HG02610 (cell line): ENCODE measurements around the gene ACOT8.
"Not testable (repeated sequence)": the region's sequence is repeated elsewhere in the genome, so short reads cannot be mapped to it uniquely, and the experiment has no call there.

Experiments used
- ATAC-seq: cut with Tn5 transposase; IDR thresholded peaks from one replicate; pipeline ENCODE4 v1.9.1; 2021; ENCODE audit warnings: mild to moderate bottlenecking, moderate library complexity; ENCODE audit not compliant: unreplicated experiment

Gene ACOT8

GRCh38 chr20:45888681-45889080 lies 31.5 kb upstream of the ACOT8 start:
- ATAC-seq = no peak

- no peak for ATAC-seq
These were observed 30.1 kb upstream of the ACOT8 start, which contains the start of gene SPATA25 for GRCh38 chr20:45887346-45887715. Gene SPATA25 (minus strand): TSS chr20:45887622. CDS start chr20:45887590, 32 bp downstream.

GRCh38 chr20:45886590-45887345 lies 29.6 kb upstream of the ACOT8 start:
- ATAC-seq = no peak

- ATAC-seq = no peak
These were observed 25.9 kb upstream of the ACOT8 start for GRCh38 chr20:45883100-45883469.

GRCh38 chr20:45882469-45883099 lies 25.4 kb upstream of the ACOT8 start:
- no peak for ATAC-seq

GRCh38 chr20:45880988-45881788 lies 24.0 kb upstream of the ACOT8 start, which contains the start of gene ZSWIM1:
Gene ZSWIM1 (plus strand): TSS chr20:45881227. CDS start chr20:45882593, 1,366 bp downstream.
- peak; percentile 98 for ATAC-seq

- ATAC-seq = no peak
These were observed 21.0 kb upstream of the ACOT8 start for GRCh38 chr20:45878076-45878761.

GRCh38 chr20:45874576-45874975 lies 17.4 kb upstream of the ACOT8 start:
- ATAC-seq = no peak

GRCh38 chr20:45874104-45874481 lies 16.9 kb upstream of the ACOT8 start:
- ATAC-seq = not testable (repeated sequence)

GRCh38 chr20:45873409-45874103 lies 16.4 kb upstream of the ACOT8 start:
- no peak for ATAC-seq

GRCh38 chr20:45872626-45873025 lies 15.4 kb upstream of the ACOT8 start:
- no peak for ATAC-seq

- no peak for ATAC-seq
These were observed 10.6 kb upstream of the ACOT8 start for GRCh38 chr20:45867819-45868176.

GRCh38 chr20:45867136-45867818 lies 10.1 kb upstream of the ACOT8 start:
- no peak for ATAC-seq

- no peak for ATAC-seq
These were observed 9.3 kb upstream of the ACOT8 start for GRCh38 chr20:45866454-45866853.

- ATAC-seq = no peak
These were observed 6.6 kb upstream of the ACOT8 start for GRCh38 chr20:45863543-45864470.

- no peak for ATAC-seq
These were observed 4.3 kb upstream of the ACOT8 start for GRCh38 chr20:45861221-45862075.

- ATAC-seq = no peak
These were observed 3.5 kb upstream of the ACOT8 start for GRCh38 chr20:45860560-45861220.
